Lung (tissue), 12 donors: ENCODE measurements around the gene HYAL3. TPM values are rescaled to one million over a fixed set of nuclear protein-coding genes. Genes with fewer than 3 reads are reported as not detected.

ENCODE experiments used
- ATAC-seq: fragments of 200-7000 bp; cut with Tn5 transposase; one replicate; pipeline ENCODE4 v1.9.1; 2020; ENCODE audit warnings: moderate number of reproducible peaks; ENCODE audit not compliant: insufficient read depth, low FRiP score
- DNase-seq, 3 donors: peaks; one replicate each; pipeline ENCODE4 v3.0.0-alpha.2; 2013 to 2017
- H3K27ac ChIP-seq, 2 donors: one replicate each; pipeline ENCODE4 v1.5.1; 2013; ENCODE audit warnings: mild to moderate bottlenecking in 2 of 2, moderate library complexity in 2 of 2, control low read depth in 1 of 2, inconsistent platforms in 1 of 2, low read depth in 1 of 2, low read length in 1 of 2
- H3K27me3 ChIP-seq, 3 donors: one replicate each; pipeline ENCODE4 v1.5.1; 2013; ENCODE audit warnings: low read length in 2 of 3; ENCODE audit not compliant: control insufficient read depth in 3 of 3, insufficient read depth in 3 of 3
- H3K36me3 ChIP-seq, 4 donors: one replicate each; pipeline ENCODE4 v1.5.1; 2013; ENCODE audit warnings: low read length in 4 of 4, mild to moderate bottlenecking in 1 of 4, moderate library complexity in 1 of 4; ENCODE audit not compliant: control insufficient read depth in 4 of 4, insufficient read depth in 4 of 4
- H3K4me1 ChIP-seq, 5 donors: one replicate each; pipeline ENCODE4 v1.5.1; 2013; ENCODE audit warnings: low read length in 5 of 5, mild to moderate bottlenecking in 2 of 5, moderate library complexity in 1 of 5; ENCODE audit not compliant: control insufficient read depth in 5 of 5, insufficient read depth in 5 of 5
- H3K4me3 ChIP-seq: one replicate; pipeline ENCODE4 v1.5.1; 2013; ENCODE audit warnings: mild to moderate bottlenecking, control low read depth, moderate library complexity
- H3K9ac ChIP-seq, 2 donors: one replicate each; pipeline ENCODE4 v1.5.1; 2013; ENCODE audit warnings: low read length in 2 of 2, control low read depth in 1 of 2; ENCODE audit not compliant: insufficient read depth in 1 of 2
- H3K9me3 ChIP-seq, 4 donors: one replicate each; pipeline ENCODE4 v1.5.1; 2013; ENCODE audit warnings: low read length in 3 of 4, mild to moderate bottlenecking in 1 of 4, moderate library complexity in 1 of 4; ENCODE audit not compliant: control insufficient read depth in 4 of 4, insufficient read depth in 3 of 4
- CTCF ChIP-seq: IDR thresholded peaks from 2 replicates; pipeline ENCODE4 v1.5.1; 2012; ENCODE audit warnings: mild to moderate bottlenecking; ENCODE audit errors: control extremely low read depth, extremely low read depth
- WGBS, 2 donors: extraction: QIAGEN DNeasy Blood & Tissue Kit; methylation state at CpG; one replicate each; pipeline ENCODE4 v1.1.7; 2013; 5-methylcytosine and 5-hydroxymethylcytosine counted together
- polyA plus RNA-seq, 2 donors: library from polyadenylated mRNA; stranded (reverse); fragments of 200-250 nt; gene quantifications; one replicate each; pipeline ENCODE4 v1.2.1, GENCODE V29; 2013
- total RNA-seq, 2 donors: library from RNA; depleted of rRNA in 1 of 2; stranded (reverse); fragments of >200 nt in 1 of 2; gene quantifications; one replicate each; pipeline ENCODE4 v1.2.1, GENCODE V29; 2014 to 2021
- donor health status: control.
- donor health status: control.
- donor health status: Bipolar disorder and iron deficiency.
- donor health status: healthy.
- donor health status: DM: yes; HTN: yes; CAD: no.

HYAL3 gene
- total and polyA plus RNA-seq, 4 donors = 1.4 to 4.9 (median 3.3) TPM

GRCh38 chr3:50258029-50258680 lies 41.0 kb downstream of the HYAL3 start:
- DNase-seq = no peak

GRCh38 chr3:50256978-50257890 lies 42.0 kb downstream of the HYAL3 start:
- DNase-seq = no peak
- no peak overlapping the region for H3K9ac ChIP-seq
- peaks cover 0 to 34% (median 9%) of the 10 kb centered on the region in 5 donors for H3K4me1 ChIP-seq
- H3K27me3 ChIP-seq = no peaks in the 10 kb centered on the region
- peak overlapping the region in 1 of 2 donors; percentile 82 for H3K27ac ChIP-seq
- TF ChIP-seq CTCF = no peak
- no peak for ATAC-seq
- no peak overlapping the region for H3K4me3 ChIP-seq
- WGBS, 2 donors = 87 to 93% methylated on average over 20 of the region's 20 CpGs
- H3K36me3 ChIP-seq = peaks cover 19 to 59% (median 34%) of the 10 kb centered on the region in 4 donors
- H3K9me3 ChIP-seq = peaks cover 0 to 4% (median 0%) of the 10 kb centered on the region in 4 donors

More at GRCh38 chr3:50258029-50258680, 41.0 kb downstream of the HYAL3 start:
- Histone ChIP-seq H3K4me3 (no peak overlapping the region), H3K4me1 (peaks cover 0 to 32% (median 9%) of the 10 kb centered on the region in 5 donors), H3K27ac (peak overlapping the region in 1 of 2 donors; percentile 78), H3K27me3 (no peaks in the 10 kb centered on the region), H3K36me3 (peaks cover 19 to 52% (median 31%) of the 10 kb centered on the region in 4 donors), H3K9me3 (peaks cover 0 to 4% (median 0%) of the 10 kb centered on the region in 4 donors), H3K9ac (no peak overlapping the region)
- 68 to 78% methylated on average over 17 of the region's 17 CpGs for WGBS, 2 donors
- no peak for ATAC-seq
- TF ChIP-seq CTCF = no peak

GRCh38 chr3:50255251-50255615 lies 44.0 kb downstream of the HYAL3 start:
- ATAC-seq (no peak), DNase-seq (no peak)
- no peaks in the 10 kb centered on the region for H3K27me3 ChIP-seq
- peaks cover 0 to 4% (median 0%) of the 10 kb centered on the region in 4 donors for H3K9me3 ChIP-seq
- H3K27ac ChIP-seq = peak overlapping the region; percentile 80 to 93
- H3K4me3 ChIP-seq = no peak overlapping the region
- no peak overlapping the region for H3K9ac ChIP-seq
- H3K4me1 ChIP-seq = peaks cover 0 to 43% (median 0%) of the 10 kb centered on the region in 5 donors
- peaks cover 19 to 72% (median 38%) of the 10 kb centered on the region in 4 donors for H3K36me3 ChIP-seq
- no peak for TF ChIP-seq CTCF
- WGBS, 2 donors = 74 to 90% methylated on average over 9 of the region's 9 CpGs
